GM19193 (cell line): ENCODE data around the gene SCYGR8.

Experiments
- POLR2A ChIP-seq: IDR thresholded peaks from 4 replicates; pipeline ENCODE4 v1.6.1; 2011; ENCODE audit not compliant: insufficient read depth, insufficient read length; ENCODE audit errors: extremely low read depth

SCYGR8 gene

DNA sequence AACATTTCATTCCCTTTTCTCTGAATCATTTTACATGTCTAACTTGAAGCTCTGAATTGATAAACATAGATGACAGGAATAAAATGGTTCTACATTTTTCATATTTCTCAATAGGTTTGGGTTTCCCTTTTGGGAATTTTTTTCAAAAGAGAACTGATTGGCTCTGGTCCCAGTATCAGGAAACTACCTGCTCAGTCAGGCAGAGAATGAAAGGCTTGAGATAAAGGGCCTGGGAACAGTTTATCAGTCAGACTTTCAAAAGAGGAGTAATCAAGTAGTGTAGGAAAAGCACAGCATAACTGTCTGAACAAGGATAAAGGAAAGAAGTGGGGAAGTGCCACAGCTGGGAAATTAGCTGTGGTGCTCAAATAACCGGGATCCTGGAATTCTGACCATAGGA lies 39.6 kb downstream of the SCYGR8 start:
- no peak for TF ChIP-seq POLR2A

DNA sequence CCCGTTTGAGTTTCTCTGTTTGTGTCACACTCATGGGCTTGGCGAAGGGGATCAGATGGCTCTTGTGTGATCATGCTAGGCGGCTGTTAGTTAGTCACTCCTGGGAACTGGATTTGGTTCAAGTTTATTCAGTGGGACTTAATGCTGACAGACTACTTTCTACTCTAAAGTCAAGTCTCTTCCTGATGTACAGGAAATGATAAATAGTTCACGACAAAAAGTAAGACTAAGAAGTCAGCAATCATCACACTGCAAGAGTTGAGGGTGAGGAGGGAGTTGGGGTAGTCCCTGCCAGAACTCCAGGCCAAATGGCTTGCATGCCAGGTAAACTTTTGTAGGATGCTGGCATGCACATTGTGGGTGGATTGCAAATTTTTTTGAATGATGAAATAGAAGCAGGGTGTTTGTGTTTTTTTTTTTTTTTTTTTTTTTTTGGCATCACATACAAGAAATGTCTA lies 42.9 kb downstream of the SCYGR8 start:
- no peak for TF ChIP-seq POLR2A

DNA sequence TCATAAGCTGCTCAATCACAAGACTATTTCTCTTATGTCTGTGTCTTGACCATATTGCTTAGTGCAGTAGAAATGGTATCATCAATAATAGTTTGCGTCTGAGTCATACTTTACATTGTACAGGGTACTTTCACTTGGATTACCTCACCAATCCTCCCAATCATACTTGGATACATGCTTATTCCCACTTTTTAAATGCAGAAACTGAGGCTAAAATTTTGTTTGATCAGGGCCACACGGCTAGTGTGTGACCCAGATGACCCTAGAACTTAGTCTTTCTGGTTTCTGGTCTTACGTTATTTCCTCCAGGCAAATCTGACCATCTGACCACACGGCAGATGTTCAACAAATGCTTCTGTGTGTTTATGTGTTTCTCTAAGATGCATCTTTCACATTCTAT lies 44.1 kb downstream of the SCYGR8 start:
- TF ChIP-seq POLR2A = no peak

DNA sequence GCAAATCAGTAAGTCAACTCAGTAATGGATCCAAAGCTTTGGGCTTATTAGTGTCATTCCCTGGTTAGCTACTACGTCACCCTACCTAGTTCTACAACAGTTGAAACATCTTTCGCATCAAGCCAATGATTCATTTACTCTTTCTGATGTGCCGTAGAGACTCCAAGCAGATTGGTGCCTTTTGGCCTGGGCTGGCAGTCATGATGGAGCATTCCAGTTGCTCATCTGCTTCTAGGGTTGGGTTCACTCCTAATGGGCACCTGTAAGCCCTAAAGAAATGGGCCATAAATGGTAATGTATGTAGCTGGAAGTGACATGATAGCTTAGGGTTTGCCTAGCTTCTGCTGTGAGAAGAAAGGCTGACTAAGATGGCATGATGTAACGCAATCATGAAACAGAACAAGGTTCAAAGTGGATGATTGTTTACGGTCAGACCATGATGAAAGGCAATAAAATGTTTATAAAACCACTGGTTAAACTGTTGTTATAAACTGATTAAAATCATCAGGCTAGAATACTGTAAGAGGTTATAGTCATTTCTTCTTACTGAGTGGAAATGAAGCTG lies 47.5 kb downstream of the SCYGR8 start:
- TF ChIP-seq POLR2A = no peak
